ENCODE measurements around the gene BHLHE40. TPM values are rescaled to one million over a fixed set of nuclear protein-coding genes. Genes with fewer than 3 reads are reported as not detected.

BHLHE40 gene
- total RNA-seq, 1 experiment from 2014 or later = 81.6 TPM

- ChIA-PET RAD21 (ENCODE audit: low non-redundant PET in 1 of 2, low total read pairs in 2 of 2, uncharacterized antibody in 2 of 2, unreplicated experiment in 2 of 2) (interaction anchor here in 1 of 2 experiments (1.0 kb wide), 1 partner anchor 9 kb away, joined by 3 read pairs; no protein-coding TSS in a partner anchor), POLR2A (interaction anchor here (0.8 to 2.0 kb wide), 7 partner anchors 8 to 39 kb away, joined by 3 to 14 read pairs (median 5); no protein-coding TSS in a partner anchor), CTCF (interaction anchor here (0.9 to 2.8 kb wide), 4 partner anchors 9 to 276 kb away, joined by 4 to 20 read pairs (median 4); partner anchors contain the start of gene BHLHE40)
- Histone ChIP-seq H3K9me3 (ENCODE audit: control insufficient read depth in 1 of 2, insufficient read depth in 1 of 2, low read depth in 1 of 2, low read length in 2 of 2) (no peaks in the 10 kb centered on the region), H3K27me3 (ENCODE audit: insufficient read depth, low read length) (no peaks in the 10 kb centered on the region), H3K4me2 (ENCODE audit: low read length) (peak overlapping the region; percentile 81), H3K9me2 (ENCODE audit: insufficient read depth) (no peaks in the 10 kb centered on the region), H3K9ac (ENCODE audit: low read length) (peak overlapping the region; percentile 64), H2AFZ (ENCODE audit: low read depth, low read length, poor library complexity, severe bottlenecking) (no peak overlapping the region), H3K27ac (ENCODE audit: low read depth, low read length) (peak overlapping the region; percentile 14; the same call in 1 of the 2 replicates), H4K20me1 (ENCODE audit: insufficient read depth) (peaks cover 9% of the 10 kb centered on the region; the same call in 1 of the 2 replicates), H3K4me1 (ENCODE audit: control insufficient read depth in 1 of 2, insufficient read depth in 2 of 2, low read length in 2 of 2) (peaks cover 59 to 86% of the 10 kb centered on the region in 2 experiments), H3K79me2 (ENCODE audit: insufficient read depth, low read length) (peaks cover 12% of the 10 kb centered on the region), H3K36me3 (ENCODE audit: control insufficient read depth in 1 of 2, insufficient read depth in 2 of 2, low read length in 2 of 2) (peaks cover 6 to 13% of the 10 kb centered on the region in 2 experiments; a peak in 2 of 4 replicates), H3K4me3 (replicated peaks in 1 of 2; ENCODE audit: low read depth in 1 of 2, low read length in 2 of 2) (no peak overlapping the region; a peak in 1 of 4 replicates)
- no TSS peak for BruUV-seq (replicated peaks)
- ATAC-seq = no peak
- TF ChIP-seq REST (IDR thresholded peaks at IDR 0.05; ENCODE audit: low read depth) = no peak
- TF ChIP-seq EZH2phosphoT487 (IDR thresholded peaks at IDR 0.05; ENCODE audit: borderline replicate concordance) = no peak
- no peak for TF ChIP-seq POLR2A (IDR thresholded peaks at IDR 0.05; ENCODE audit: borderline replicate concordance, extremely low read depth, insufficient read depth, insufficient read length)
- no peak for TF ChIP-seq EGR1 (IDR thresholded peaks at IDR 0.05; ENCODE audit: low read depth)
- TF ChIP-seq SP1 (IDR thresholded peaks at IDR 0.05; ENCODE audit: low read depth) = no peak
- no peak for TF ChIP-seq ATF3 (IDR thresholded peaks at IDR 0.05)
- TF ChIP-seq POLR2AphosphoS5 (IDR thresholded peaks at IDR 0.05; ENCODE audit: low read depth, low read length) = no peak
- TF ChIP-seq MAX (IDR thresholded peaks at IDR 0.05) = no peak
- TF ChIP-seq FOSL1 (IDR thresholded peaks at IDR 0.05; ENCODE audit: low read depth) = no peak
- TF ChIP-seq CTCF (IDR thresholded peaks at IDR 0.05 in 2 of 3, conservative IDR thresholded peaks at IDR 0.05 in 1 of 3; ENCODE audit: borderline replicate concordance in 1 of 3, insufficient read depth in 1 of 3, low read depth in 2 of 3, low read length in 2 of 3) = no peak
- TF ChIP-seq YY1 (IDR thresholded peaks at IDR 0.05; ENCODE audit: extremely low read depth, insufficient replicate concordance, low read depth, low read length) = no peak
- DNase-seq (ENCODE audit: low read depth, low spot score) = no peak
- intact Hi-C loops (cut with micrococcal nuclease) = no loop called here
These were observed 8.5 kb downstream of the BHLHE40 start for GRCh38 chr3:4987538-4988296.

Data from HCT116 (cell line).